Glutamatergic neuron (in vitro differentiated cells): Measurements from ENCODE around the gene VSTM2B. TPM values are rescaled to one million over a fixed set of nuclear protein-coding genes. Genes with fewer than 3 reads are reported as not detected.
"Not testable (repeated sequence)": the region's sequence is repeated elsewhere in the genome, so short reads cannot be mapped to it uniquely, and the experiment has no call there.

Experiments
- DNase-seq: peaks from one replicate; pipeline ENCODE4 v3.0.0; 2022
- H3K27ac Mint-ChIP-seq: one replicate; pipeline ENCODE4 v1.8.0; 2020; ENCODE audit warnings: mild to moderate bottlenecking, mixed read lengths, inconsistent platforms; ENCODE audit not compliant: unreplicated experiment
- H3K27me3 Mint-ChIP-seq: one replicate; pipeline ENCODE4 v1.8.0; 2020; ENCODE audit warnings: mild to moderate bottlenecking, moderate library complexity, mixed read lengths, inconsistent platforms; ENCODE audit not compliant: unreplicated experiment
- H3K36me3 Mint-ChIP-seq: one replicate; pipeline ENCODE4 v1.8.0; 2020; ENCODE audit warnings: mild to moderate bottlenecking, mixed read lengths, inconsistent platforms; ENCODE audit not compliant: unreplicated experiment
- H3K4me1 Mint-ChIP-seq: one replicate; pipeline ENCODE4 v1.8.0; 2020; ENCODE audit warnings: mild to moderate bottlenecking, low read depth, mixed read lengths, inconsistent platforms; ENCODE audit not compliant: unreplicated experiment
- H3K4me3 Mint-ChIP-seq: one replicate; pipeline ENCODE4 v1.8.0; 2020; ENCODE audit warnings: mild to moderate bottlenecking, mixed read lengths, inconsistent platforms; ENCODE audit not compliant: unreplicated experiment
- H3K9me3 Mint-ChIP-seq: one replicate; pipeline ENCODE4 v1.8.0; 2020; ENCODE audit warnings: mild to moderate bottlenecking, moderate library complexity, mixed read lengths, inconsistent platforms; ENCODE audit not compliant: unreplicated experiment
- total RNA-seq: library from RNA; stranded (reverse); fragmentation: NEBNext Ultra II Directional; extraction: Animal tissue kit (Norgen Biotek cat#: 25700); gene quantifications from one replicate; pipeline ENCODE4 v1.2.1, GENCODE V29; 2021; ENCODE audit not compliant: unreplicated experiment
- TF ChIP-seq, protein P1 (sequence below): fragments of 200-600 bp; sonication (generic); IDR thresholded peaks from one replicate; pipeline ENCODE4 v1.5.0; 2021; ENCODE audit not compliant: partially characterized antibody, unreplicated experiment

VSTM2B gene
- total RNA-seq, 1 donor from 2014 or later, result 16.6 TPM

DNA sequence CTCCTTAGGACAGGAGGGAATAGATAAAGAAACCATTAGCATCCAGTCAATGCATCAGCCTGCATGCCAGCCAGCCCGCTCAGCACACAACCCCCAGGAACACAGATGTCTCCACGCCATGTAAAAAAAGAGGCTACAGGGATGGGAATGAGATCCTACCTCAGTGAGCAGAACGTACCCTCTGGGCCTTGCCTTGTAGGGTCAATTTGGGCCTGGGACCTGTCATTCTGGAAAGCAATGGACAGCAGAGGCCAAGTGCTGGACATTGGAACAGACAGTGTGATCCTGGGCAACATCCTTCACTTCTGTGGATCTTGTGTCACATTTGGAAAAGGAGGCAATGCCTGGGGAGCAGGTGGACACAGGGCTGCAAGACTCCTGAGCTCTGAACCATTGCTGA, 26.0 kb downstream of the VSTM2B start:
- H3K4me1 Mint-ChIP-seq, result peaks cover 17% of the 10 kb centered on the region
- DNase-seq, result no peak
- peaks cover 34% of the 10 kb centered on the region for H3K36me3 Mint-ChIP-seq

DNA sequence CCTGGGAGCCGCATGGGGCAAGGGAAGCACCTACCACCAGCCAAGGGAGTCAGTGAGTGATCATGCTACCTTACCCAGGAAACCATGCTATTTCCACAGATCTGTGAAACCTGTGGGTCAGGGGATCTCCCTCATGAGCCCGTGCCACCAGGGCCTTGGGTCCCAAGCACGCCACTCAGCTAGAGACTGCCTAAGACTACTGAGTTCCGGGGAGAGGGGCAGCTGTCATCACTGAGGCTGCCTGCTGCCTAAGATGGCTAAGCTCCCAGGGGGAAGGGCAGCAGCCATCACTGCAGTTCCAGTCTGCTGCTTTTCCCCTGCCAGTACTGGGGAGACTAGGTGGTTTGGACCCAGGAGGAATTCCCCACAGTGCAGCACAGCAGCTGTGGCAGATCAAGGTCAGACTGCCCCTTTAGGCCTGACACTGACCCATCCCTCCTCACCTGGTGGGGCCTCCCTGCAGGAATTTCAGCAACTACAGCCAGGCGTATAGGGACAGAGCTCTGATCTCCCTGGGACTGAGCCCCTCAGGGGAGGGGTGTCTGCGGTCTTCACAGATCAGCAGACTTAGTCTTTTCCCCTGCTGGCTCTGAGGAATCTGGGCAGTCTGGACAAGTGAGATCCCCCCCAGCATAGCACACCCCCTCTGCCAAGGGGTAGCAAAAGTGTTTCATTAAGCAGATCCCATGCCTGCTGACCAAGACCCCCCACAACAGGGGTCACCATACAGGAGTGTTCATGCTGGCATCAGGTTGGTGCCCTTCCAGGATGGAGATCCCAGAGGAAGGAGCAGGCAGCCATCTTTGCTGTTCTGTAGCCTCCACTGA, 26.9 kb downstream of the VSTM2B start:
- no peak overlapping the region for H3K4me3 Mint-ChIP-seq
- H3K4me1 Mint-ChIP-seq, result peaks cover 11% of the 10 kb centered on the region
- peaks cover 9% of the 10 kb centered on the region for H3K27me3 Mint-ChIP-seq
- TF ChIP-seq, protein P1, sequence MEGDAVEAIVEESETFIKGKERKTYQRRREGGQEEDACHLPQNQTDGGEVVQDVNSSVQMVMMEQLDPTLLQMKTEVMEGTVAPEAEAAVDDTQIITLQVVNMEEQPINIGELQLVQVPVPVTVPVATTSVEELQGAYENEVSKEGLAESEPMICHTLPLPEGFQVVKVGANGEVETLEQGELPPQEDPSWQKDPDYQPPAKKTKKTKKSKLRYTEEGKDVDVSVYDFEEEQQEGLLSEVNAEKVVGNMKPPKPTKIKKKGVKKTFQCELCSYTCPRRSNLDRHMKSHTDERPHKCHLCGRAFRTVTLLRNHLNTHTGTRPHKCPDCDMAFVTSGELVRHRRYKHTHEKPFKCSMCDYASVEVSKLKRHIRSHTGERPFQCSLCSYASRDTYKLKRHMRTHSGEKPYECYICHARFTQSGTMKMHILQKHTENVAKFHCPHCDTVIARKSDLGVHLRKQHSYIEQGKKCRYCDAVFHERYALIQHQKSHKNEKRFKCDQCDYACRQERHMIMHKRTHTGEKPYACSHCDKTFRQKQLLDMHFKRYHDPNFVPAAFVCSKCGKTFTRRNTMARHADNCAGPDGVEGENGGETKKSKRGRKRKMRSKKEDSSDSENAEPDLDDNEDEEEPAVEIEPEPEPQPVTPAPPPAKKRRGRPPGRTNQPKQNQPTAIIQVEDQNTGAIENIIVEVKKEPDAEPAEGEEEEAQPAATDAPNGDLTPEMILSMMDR, result no peak
- H3K9me3 Mint-ChIP-seq, result peaks cover 19% of the 10 kb centered on the region
- DNase-seq, result no peak
- peaks cover 34% of the 10 kb centered on the region for H3K36me3 Mint-ChIP-seq
- H3K27ac Mint-ChIP-seq, result no peak overlapping the region

More for the DNA sequence above, 26.0 kb downstream of the VSTM2B start:
- peaks cover 16% of the 10 kb centered on the region for H3K9me3 Mint-ChIP-seq
- no peak overlapping the region for H3K4me3 Mint-ChIP-seq
- TF ChIP-seq, protein P1, result no peak
- H3K27me3 Mint-ChIP-seq, result peaks cover 13% of the 10 kb centered on the region
- no peak overlapping the region for H3K27ac Mint-ChIP-seq

DNA sequence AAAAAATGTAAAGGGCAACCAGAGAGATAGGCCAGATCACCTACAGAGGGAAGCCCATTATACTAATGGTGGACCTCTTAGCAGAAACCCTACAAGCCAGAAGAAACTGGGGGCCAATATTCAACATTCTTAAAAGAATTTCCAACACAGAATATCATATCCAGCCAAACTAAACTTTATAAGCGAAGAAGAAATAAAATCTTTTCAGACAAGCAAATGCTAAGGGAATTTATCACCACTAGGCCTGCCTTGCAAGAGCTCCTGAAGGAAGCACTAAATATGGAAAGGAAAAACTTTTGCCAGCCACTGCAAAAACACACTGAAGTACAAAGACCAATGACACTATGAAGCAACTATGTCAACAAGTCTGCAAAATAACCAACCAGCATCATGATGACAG, 28.4 kb downstream of the VSTM2B start:
- H3K27me3 Mint-ChIP-seq, result peaks cover 8% of the 10 kb centered on the region
- H3K36me3 Mint-ChIP-seq, result peaks cover 34% of the 10 kb centered on the region
- no peak for DNase-seq
- no peak overlapping the region for H3K4me3 Mint-ChIP-seq
- H3K4me1 Mint-ChIP-seq, result peaks cover 4% of the 10 kb centered on the region
- TF ChIP-seq, protein P1, result no peak
- H3K9me3 Mint-ChIP-seq, result peaks cover 23% of the 10 kb centered on the region
- H3K27ac Mint-ChIP-seq, result no peak overlapping the region

DNA sequence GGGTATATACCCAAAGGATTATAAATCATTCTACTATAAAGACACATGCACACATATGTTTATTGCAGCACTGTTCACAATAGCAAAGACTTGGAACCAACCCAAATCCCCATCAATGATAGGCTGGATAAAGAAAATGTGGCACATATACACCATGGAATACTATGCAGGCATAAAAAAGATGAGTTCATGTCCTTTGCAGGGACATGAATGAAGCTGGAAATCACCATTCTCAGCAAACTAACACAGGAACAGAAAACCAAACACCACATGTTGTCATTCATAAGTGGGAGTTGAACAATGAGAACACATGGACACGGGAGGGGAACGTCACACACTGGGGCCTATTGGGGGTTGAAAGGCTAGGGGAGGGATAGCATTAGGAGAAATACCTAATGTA, 33.3 kb downstream of the VSTM2B start:
- H3K36me3 Mint-ChIP-seq, result peaks cover 21% of the 10 kb centered on the region
- not testable (repeated sequence) for H3K9me3 Mint-ChIP-seq, H3K4me1 Mint-ChIP-seq, H3K27ac Mint-ChIP-seq, H3K4me3 Mint-ChIP-seq, DNase-seq, H3K27me3 Mint-ChIP-seq

DNA sequence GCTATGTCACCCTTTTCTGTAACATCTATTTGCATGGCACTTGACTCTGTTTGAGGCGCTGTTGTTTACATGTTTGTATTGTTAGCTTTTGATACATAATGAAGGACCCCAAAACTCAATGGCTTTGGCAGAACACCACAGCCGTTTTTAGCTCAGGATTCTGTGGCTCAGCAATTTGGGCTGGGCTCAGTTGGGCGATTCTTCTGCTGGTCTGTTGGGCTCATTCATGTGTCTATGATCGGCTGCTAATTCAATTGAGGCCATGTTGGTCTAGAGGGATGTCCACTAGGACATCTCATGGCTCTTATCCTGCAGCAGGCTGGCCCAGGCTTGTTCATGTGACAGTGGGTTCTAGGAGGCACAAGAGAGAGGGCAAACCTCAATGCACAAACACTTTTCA, 33.9 kb downstream of the VSTM2B start:
- Mint-ChIP-seq H3K4me3 (no peak overlapping the region), H3K27ac (no peak overlapping the region), H3K36me3 (peaks cover 15% of the 10 kb centered on the region), H3K27me3 (peaks cover 4% of the 10 kb centered on the region), H3K4me1 (peaks cover 9% of the 10 kb centered on the region), H3K9me3 (peaks cover 10% of the 10 kb centered on the region)
- TF ChIP-seq, protein P1, result no peak
- DNase-seq, result no peak
